Activated naive CD4-positive, alpha-beta T cell treated with anti-CD3 and anti-CD28 coated beads, Interleukin-2, amount 50 U/mL, for 72 hours (primary cell): Measurements from ENCODE around the gene PMPCA. TPM values are rescaled to one million over a fixed set of nuclear protein-coding genes. Genes with fewer than 3 reads are reported as not detected.
"Not testable (repeated sequence)": the region's sequence is repeated elsewhere in the genome, so short reads cannot be mapped to it uniquely, and the experiment has no call there.

Experiments
- ATAC-seq, 2 donors: fragments of 150-1000 bp; cut with Tn5 transposase; 2 replicates each; pipeline ENCODE4 v1.10.0; 2021; ENCODE audit warnings: mild to moderate bottlenecking in 2 of 2, moderate library complexity in 2 of 2
- DNase-seq, 2 donors: peaks; one replicate each; pipeline ENCODE4 v3.0.0; 2021 to 2022; ENCODE audit warnings: low spot score in 2 of 2
- H3K27ac Mint-ChIP-seq, 2 donors: one replicate each; pipeline ENCODE4 v1.8.0; 2022; ENCODE audit warnings: mild to moderate bottlenecking in 2 of 2, mixed read lengths in 2 of 2
- H3K36me3 Mint-ChIP-seq, 2 donors: one replicate each; pipeline ENCODE4 v1.8.0; 2022; ENCODE audit warnings: mixed read lengths in 2 of 2
- H3K9me3 Mint-ChIP-seq, 2 donors: one replicate each; pipeline ENCODE4 v1.8.0; 2022; ENCODE audit warnings: mixed read lengths in 2 of 2
- total RNA-seq, 2 donors: library from RNA; stranded (reverse); gene quantifications; one replicate each; pipeline ENCODE4 v1.2.3, GENCODE V29; 2022

The PMPCA gene
- total RNA-seq, 2 donors from 2014 or later, result 94.1 to 110 TPM

DNA sequence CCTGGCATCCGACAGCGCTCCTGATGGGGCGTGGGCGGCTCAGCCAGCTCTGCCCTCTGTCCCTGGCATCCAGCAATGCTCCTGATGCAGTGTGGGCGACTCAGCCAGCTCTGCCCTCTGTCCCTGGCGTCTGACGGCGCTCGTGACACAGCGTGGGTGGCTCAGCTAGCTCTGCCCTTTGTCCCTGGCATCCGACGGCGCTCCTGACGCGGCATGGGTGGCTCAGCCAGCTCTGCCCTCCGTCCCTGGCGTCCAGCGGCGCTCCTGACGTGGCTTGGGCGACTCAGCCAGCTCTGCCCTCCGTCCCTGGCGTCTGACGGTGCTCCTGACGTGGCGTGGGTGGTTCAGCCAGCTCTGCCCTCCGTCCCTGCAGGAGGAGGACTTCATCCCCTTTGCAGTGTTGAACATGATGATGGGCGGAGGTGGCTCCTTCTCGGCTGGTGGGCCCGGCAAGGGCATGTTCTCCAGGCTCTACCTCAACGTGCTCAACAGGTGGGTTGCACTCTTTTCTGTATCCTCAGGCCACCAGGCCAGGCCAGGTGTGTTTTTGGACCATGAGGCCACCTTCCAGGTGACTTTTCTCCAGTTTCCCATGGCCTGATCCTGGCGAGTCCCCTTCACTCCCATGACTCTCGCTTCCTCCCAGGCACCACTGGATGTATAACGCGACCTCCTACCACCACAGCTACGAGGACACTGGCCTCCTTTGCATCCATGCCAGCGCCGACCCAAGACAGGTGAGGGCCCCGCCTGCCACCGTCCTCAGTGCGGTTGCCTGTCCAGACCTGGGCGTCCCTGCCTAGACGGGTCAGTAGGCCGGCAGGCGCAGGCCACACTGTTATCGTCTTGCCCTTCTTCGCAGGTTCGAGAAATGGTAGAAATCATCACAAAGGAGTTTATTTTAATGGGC lies 8.0 kb downstream of the PMPCA start:
- Mint-ChIP-seq H3K9me3 (no peaks in the 10 kb centered on the region), H3K36me3 (peaks cover 18 to 20% of the 10 kb centered on the region in 2 donors), H3K27ac (peak overlapping the region in 1 of 2 donors; percentile 65)
- no peak for ATAC-seq
- DNase-seq, result no peak

- DNase-seq, result no peak
- Mint-ChIP-seq H3K27ac (no peak overlapping the region), H3K36me3 (peaks cover 18 to 20% of the 10 kb centered on the region in 2 donors), H3K9me3 (no peaks in the 10 kb centered on the region)
- no peak for ATAC-seq
These were observed 8.6 kb downstream of the PMPCA start for GRCh38 chr9:136419092-136419420.

- no peak for DNase-seq
These were observed 11.3 kb downstream of the PMPCA start for GRCh38 chr9:136421791-136422190.

GRCh38 chr9:136422876-136423275 lies 12.4 kb downstream of the PMPCA start:
- DNase-seq (no peak), ATAC-seq (no peak)
- H3K27ac Mint-ChIP-seq, result no peak overlapping the region
- H3K9me3 Mint-ChIP-seq, result no peaks in the 10 kb centered on the region
- H3K36me3 Mint-ChIP-seq, result peaks cover 10% of the 10 kb centered on the region in 2 donors

More at GRCh38 chr9:136421791-136422190, 11.3 kb downstream of the PMPCA start:
- H3K36me3 Mint-ChIP-seq, result peaks cover 13 to 14% of the 10 kb centered on the region in 2 donors
- H3K27ac Mint-ChIP-seq, result no peak overlapping the region
- no peak for ATAC-seq
- H3K9me3 Mint-ChIP-seq, result no peaks in the 10 kb centered on the region

- ATAC-seq (no peak), DNase-seq (no peak)
- no peak overlapping the region for H3K27ac Mint-ChIP-seq
- H3K9me3 Mint-ChIP-seq, result no peaks in the 10 kb centered on the region
- H3K36me3 Mint-ChIP-seq, result peaks cover 8 to 9% of the 10 kb centered on the region in 2 donors
These were observed 13.1 kb downstream of the PMPCA start for GRCh38 chr9:136423432-136424146.

GRCh38 chr9:136424750-136425362 lies 14.4 kb downstream of the PMPCA start:
- peak in 1 of 2 donors; percentile 17 for ATAC-seq

GRCh38 chr9:136425367-136425766 lies 14.9 kb downstream of the PMPCA start:
- H3K27ac Mint-ChIP-seq, result peak overlapping the region; percentile 52 to 91
- peak in 1 of 2 donors; percentile 68 for ATAC-seq
- not testable (repeated sequence) for DNase-seq, H3K9me3 Mint-ChIP-seq, H3K36me3 Mint-ChIP-seq

More at GRCh38 chr9:136424750-136425362, 14.4 kb downstream of the PMPCA start:
- Mint-ChIP-seq H3K36me3 (peaks cover 5% of the 10 kb centered on the region in 2 donors), H3K9me3 (no peaks in the 10 kb centered on the region), H3K27ac (peak overlapping the region; percentile 52 to 91)
- DNase-seq, result no peak

GRCh38 chr9:136426787-136427186 lies 16.3 kb downstream of the PMPCA start:
- Mint-ChIP-seq H3K9me3 (no peaks in the 10 kb centered on the region), H3K27ac (peak overlapping the region in 1 of 2 donors; percentile 65), H3K36me3 (peaks cover 5% of the 10 kb centered on the region in 2 donors)
- ATAC-seq, result no peak
- no peak for DNase-seq

DNA sequence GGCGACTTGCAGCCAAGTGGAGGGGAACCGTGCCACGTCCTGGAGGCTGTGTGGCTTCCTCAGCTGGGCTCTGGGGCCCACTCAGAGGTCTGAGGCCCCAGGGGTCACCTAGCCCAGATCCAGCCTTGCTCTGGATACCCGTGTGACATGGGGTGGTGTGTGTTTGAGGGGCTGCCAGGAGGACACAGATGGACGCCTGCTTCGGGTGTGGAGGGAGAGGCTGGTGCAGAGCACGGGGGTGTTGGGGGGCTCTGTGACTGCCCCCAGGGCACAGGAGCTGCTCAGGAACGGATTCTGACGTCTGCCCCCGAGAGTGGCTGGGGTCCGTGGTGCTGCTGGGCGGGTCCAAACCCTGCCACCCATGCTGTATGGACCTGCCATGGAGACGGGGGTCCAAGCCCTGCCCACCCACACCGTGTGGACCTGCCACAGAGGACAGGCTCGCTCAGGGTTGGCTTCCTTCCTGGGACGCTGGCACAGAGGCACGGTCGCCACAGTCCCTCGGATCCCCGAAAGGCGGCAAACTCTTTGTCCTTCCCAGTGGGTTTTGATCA lies 18.7 kb downstream of the PMPCA start:
- H3K9me3 Mint-ChIP-seq, result no peaks in the 10 kb centered on the region
- no peak for DNase-seq

GRCh38 chr9:136429683-136430491 lies 19.4 kb downstream of the PMPCA start:
- Mint-ChIP-seq H3K36me3 (no peaks in the 10 kb centered on the region), H3K9me3 (no peaks in the 10 kb centered on the region), H3K27ac (no peak overlapping the region)
- no peak for DNase-seq
- peak in 1 of 2 donors; percentile 13 for ATAC-seq

More for the DNA sequence above, 18.7 kb downstream of the PMPCA start:
- Mint-ChIP-seq H3K27ac (no peak overlapping the region), H3K36me3 (no peaks in the 10 kb centered on the region)
- no peak for ATAC-seq

DNA sequence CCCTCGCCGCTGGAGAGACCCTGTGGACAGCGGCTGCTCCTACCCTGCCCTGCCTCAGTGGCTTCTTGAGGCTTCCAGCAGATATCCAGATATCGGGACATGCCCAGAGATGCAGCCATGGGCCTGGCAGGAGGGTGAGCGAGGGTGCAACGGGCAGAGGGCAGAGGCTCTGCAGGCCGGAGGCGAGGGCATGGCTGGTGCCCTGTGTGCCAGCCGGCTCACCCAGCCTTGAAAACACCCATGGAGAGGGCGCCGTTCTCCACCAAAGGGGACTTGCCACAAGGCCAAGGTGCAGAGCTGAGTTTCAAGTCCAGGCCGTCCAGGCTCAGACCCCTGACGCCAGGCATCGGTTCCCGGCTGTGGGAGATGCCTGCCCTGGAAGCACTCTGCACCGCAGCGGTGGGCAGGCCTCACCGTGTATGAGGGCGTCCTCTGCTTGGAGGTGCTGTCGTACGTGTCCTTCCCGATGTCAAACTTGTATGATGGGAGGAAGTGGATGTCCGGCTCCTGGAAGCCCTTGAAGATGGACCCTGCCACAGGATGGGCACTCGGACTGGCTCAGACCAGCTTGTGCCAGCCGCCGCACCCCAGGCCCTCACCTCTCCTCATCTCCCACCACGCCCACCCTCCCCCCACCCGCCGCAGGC lies 20.3 kb downstream of the PMPCA start:
- no peaks in the 10 kb centered on the region for H3K9me3 Mint-ChIP-seq
- no peak overlapping the region for H3K27ac Mint-ChIP-seq
- DNase-seq, result no peak
- H3K36me3 Mint-ChIP-seq, result no peaks in the 10 kb centered on the region
- ATAC-seq, result peak in 1 of 2 donors; percentile 7

GRCh38 chr9:136431782-136432350 lies 21.4 kb downstream of the PMPCA start:
- H3K9me3 Mint-ChIP-seq, result no peaks in the 10 kb centered on the region
- no peak for ATAC-seq
- no peak for DNase-seq
- no peaks in the 10 kb centered on the region for H3K36me3 Mint-ChIP-seq
- H3K27ac Mint-ChIP-seq, result no peak overlapping the region

GRCh38 chr9:136432591-136432990 lies 22.1 kb downstream of the PMPCA start:
- ATAC-seq, result no peak
- no peak overlapping the region for H3K27ac Mint-ChIP-seq
- H3K9me3 Mint-ChIP-seq, result no peaks in the 10 kb centered on the region
- no peaks in the 10 kb centered on the region for H3K36me3 Mint-ChIP-seq
- DNase-seq, result no peak

DNA sequence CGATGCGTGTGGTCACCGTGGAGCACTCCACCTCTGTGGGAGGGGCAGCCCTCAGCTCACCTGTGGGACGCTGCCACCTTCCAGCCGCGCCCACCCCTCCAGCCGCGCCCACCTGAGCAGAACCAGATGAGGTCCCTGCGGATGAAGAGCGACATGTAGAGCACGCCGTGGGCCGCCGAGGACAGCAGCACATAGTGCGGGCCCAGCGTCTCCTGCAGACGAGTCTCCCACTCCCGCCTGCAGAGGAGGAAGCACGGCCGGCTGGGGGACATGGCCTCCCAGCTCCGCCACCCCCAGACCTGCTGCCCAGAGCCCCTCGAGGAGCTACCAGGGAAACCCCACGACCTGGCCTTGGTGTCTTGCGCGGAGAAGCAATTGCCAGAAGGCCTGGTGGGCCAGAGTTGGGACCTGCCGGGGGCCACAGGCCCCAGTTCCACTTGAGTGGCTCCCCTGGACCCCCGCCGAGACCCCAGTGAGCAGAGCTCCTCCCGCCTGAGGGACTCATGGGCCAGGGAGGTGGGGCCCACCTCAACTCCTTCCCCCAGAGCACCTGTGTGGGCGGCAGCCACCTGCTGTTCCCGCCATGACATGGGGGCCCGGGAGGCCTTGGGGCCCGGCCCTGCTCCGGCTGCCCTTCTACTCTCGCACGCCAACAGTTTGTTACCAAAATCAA lies 22.7 kb downstream of the PMPCA start:
- Mint-ChIP-seq H3K36me3 (no peaks in the 10 kb centered on the region), H3K9me3 (no peaks in the 10 kb centered on the region), H3K27ac (no peak overlapping the region)
- ATAC-seq, result no peak
- DNase-seq, result no peak
